SU-DHL-6 (cell line): ENCODE measurements around the gene SOCS1.

Source experiments
- H2AFZ ChIP-seq: fragments of 200-600 bp; sonication (generic); 2 replicates; pipeline ENCODE4 v1.6.1; 2014; ENCODE audit warnings: low read depth, mild to moderate bottlenecking, moderate library complexity, mixed read lengths, antibody characterized with exemption, low read length; ENCODE audit not compliant: severe bottlenecking
- H3F3A ChIP-seq: fragments of 200-600 bp; shearing (Covaris generic); 2 replicates; pipeline ENCODE4 v1.6.0; 2016; ENCODE audit warnings: antibody characterized with exemption, mild to moderate bottlenecking; ENCODE audit not compliant: insufficient read depth
- H3K27ac ChIP-seq: fragments of 200-600 bp; sonication (generic); 2 replicates; pipeline ENCODE4 v1.5.1; 2016; ENCODE audit warnings: low read depth, mild to moderate bottlenecking, low read length, moderate library complexity, mixed read lengths
- H3K27me3 ChIP-seq: fragments of 200-600 bp; sonication (generic), shearing (Covaris generic); 2 replicates; pipeline ENCODE4 v1.6.0; 2014; ENCODE audit warnings: mild to moderate bottlenecking, low read length
- H3K36me3 ChIP-seq: fragments of 200-600 bp; sonication (generic); 2 replicates; pipeline ENCODE4 v1.6.1; 2014; ENCODE audit warnings: mild to moderate bottlenecking, low read length, mixed read lengths
- H3K4me2 ChIP-seq: fragments of 300-600, 200-600 bp; shearing (Covaris generic), sonication (generic); 2 replicates; pipeline ENCODE4 v1.6.0; 2014; ENCODE audit warnings: low read length, low read depth, mild to moderate bottlenecking; ENCODE audit not compliant: poor library complexity, severe bottlenecking
- H3K4me3 ChIP-seq: fragments of 200-600 bp; sonication (generic); 2 replicates; pipeline ENCODE4 v1.5.1; 2014; ENCODE audit warnings: antibody characterized with exemption, low read length, mild to moderate bottlenecking, mixed read lengths; ENCODE audit not compliant: insufficient read depth, poor library complexity, severe bottlenecking
- H3K79me2 ChIP-seq: fragments of 200-600 bp; sonication (generic); 2 replicates; pipeline ENCODE4 v1.6.1; 2014; ENCODE audit warnings: mild to moderate bottlenecking, low read length, moderate library complexity; ENCODE audit not compliant: insufficient read depth
- H3K9ac ChIP-seq: fragments of 200-600 bp; sonication (generic); 2 replicates; pipeline ENCODE4 v1.7.0; 2014; ENCODE audit warnings: mild to moderate bottlenecking, low read length
- H3K9me2 ChIP-seq: fragments of 200-600 bp; sonication (generic); replicated peaks from 2 replicates; pipeline ENCODE4 v1.6.1; 2014; ENCODE audit warnings: low read length; ENCODE audit not compliant: insufficient read depth
- H3K9me3 ChIP-seq: fragments of 200-600 bp; sonication (generic); 2 replicates; pipeline ENCODE4 v1.6.1; 2014; ENCODE audit warnings: low read length, mixed read lengths; ENCODE audit not compliant: insufficient read depth
- H4K20me1 ChIP-seq: fragments of 200-600 bp; sonication (generic); 2 replicates; pipeline ENCODE4 v1.6.1; 2014; ENCODE audit warnings: low read depth, mild to moderate bottlenecking, antibody characterized with exemption, low read length, moderate library complexity, mixed read lengths
- EZH2phosphoT487 ChIP-seq: fragments of 200-600 bp; sonication (generic), shearing (Covaris generic); conservative IDR thresholded peaks from 2 replicates; pipeline ENCODE4 v1.6.1; 2018; ENCODE audit warnings: mild to moderate bottlenecking, antibody characterized with exemption, low read length, moderate library complexity, mixed read lengths
- TF ChIP-seq, protein P1 (sequence below): fragments of 200-600 bp; sonication (generic); IDR thresholded peaks from one replicate; pipeline ENCODE4 v1.5.1; 2017; ENCODE audit warnings: antibody characterized with exemption, mild to moderate bottlenecking, low read length, moderate library complexity; ENCODE audit not compliant: insufficient read depth, poor library complexity, severe bottlenecking

Gene SOCS1

DNA sequence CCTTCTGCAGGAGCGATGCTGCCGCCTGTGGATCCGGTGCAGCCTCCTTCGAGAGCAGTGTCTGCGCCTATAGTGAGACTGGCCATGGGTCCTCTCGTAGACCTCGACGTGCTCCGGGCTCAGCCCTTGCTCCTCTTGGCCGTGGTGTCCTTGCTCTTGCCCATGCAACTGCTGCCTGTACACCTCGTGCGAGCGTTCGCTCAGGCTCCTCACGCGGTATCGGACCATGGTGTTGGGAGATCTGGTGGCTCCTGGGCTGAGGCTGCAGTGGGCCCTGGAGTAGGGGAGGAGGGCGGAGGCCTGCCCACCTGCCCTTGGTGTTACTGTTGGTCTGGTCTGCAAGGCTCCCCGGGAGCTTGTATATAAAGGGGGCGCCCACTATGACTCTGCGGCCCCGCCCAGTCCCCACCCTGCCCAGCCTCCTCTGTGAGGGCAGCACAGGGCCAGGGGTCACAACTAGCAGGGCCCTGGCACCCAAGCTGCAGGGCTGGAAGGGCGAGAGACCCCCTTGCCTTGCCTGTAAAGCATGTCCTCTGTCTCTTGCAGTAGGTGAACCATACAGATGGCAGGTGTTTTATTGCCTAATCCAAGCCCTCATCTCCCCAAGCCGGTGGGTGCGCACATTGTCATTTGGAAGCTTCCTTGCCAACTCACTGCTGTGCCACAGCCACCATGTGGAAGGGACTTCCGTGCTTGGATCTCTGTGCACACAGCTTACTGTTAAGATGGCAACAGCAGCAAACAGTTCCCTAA, 20.3 kb upstream of the SOCS1 start, which contains the start of gene PRM2:
PRM2 (minus strand) TSS at position 338 of the 753 bp plus-strand sequence; CDS start at position 228, 110 bp downstream.
- Histone ChIP-seq H3F3A (no peaks in the 10 kb centered on the region), H3K79me2 (no peaks in the 10 kb centered on the region), H3K36me3 (no peaks in the 10 kb centered on the region), H3K4me3 (no peak within 1 kb of the TSS), H3K27ac (no peak within 1 kb of the TSS), H3K9me3 (no peaks in the 10 kb centered on the region), H3K9ac (no peak within 1 kb of the TSS), H2AFZ (no peak within 1 kb of the TSS), H3K27me3 (no peaks in the 10 kb centered on the region), H4K20me1 (no peaks in the 10 kb centered on the region), H3K4me2 (no peak within 1 kb of the TSS), H3K9me2 (no peaks in the 10 kb centered on the region)
- TF ChIP-seq, protein P1, sequence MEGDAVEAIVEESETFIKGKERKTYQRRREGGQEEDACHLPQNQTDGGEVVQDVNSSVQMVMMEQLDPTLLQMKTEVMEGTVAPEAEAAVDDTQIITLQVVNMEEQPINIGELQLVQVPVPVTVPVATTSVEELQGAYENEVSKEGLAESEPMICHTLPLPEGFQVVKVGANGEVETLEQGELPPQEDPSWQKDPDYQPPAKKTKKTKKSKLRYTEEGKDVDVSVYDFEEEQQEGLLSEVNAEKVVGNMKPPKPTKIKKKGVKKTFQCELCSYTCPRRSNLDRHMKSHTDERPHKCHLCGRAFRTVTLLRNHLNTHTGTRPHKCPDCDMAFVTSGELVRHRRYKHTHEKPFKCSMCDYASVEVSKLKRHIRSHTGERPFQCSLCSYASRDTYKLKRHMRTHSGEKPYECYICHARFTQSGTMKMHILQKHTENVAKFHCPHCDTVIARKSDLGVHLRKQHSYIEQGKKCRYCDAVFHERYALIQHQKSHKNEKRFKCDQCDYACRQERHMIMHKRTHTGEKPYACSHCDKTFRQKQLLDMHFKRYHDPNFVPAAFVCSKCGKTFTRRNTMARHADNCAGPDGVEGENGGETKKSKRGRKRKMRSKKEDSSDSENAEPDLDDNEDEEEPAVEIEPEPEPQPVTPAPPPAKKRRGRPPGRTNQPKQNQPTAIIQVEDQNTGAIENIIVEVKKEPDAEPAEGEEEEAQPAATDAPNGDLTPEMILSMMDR: no peak
- TF ChIP-seq EZH2phosphoT487: no peak

DNA sequence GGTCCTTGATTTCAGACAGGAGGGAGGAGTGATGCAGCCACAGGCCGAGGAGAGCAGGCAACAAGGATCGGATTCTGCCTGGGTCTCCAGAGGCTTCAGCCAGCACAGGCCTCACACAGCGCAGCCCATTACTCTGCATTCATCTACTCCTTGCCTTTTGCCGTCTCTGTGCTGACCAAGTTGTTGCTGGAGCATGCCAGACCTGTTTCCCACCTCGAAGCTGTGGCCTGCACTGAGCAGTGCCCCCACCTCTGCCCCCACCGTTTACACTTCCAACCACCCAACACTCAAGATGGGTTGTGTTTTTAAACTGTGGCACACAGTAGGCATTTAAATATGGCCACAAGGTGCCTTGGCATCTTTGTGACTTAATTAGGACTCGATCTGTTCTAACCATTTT, 19.0 kb upstream of the SOCS1 start:
- Histone ChIP-seq H3K4me2 (no peak overlapping the region), H2AFZ (no peak overlapping the region), H4K20me1 (no peaks in the 10 kb centered on the region), H3K27me3 (no peaks in the 10 kb centered on the region), H3K27ac (no peak overlapping the region), H3K9me3 (no peaks in the 10 kb centered on the region), H3K36me3 (no peaks in the 10 kb centered on the region), H3K9me2 (no peaks in the 10 kb centered on the region), H3K79me2 (no peaks in the 10 kb centered on the region), H3K9ac (no peak overlapping the region), H3F3A (no peaks in the 10 kb centered on the region), H3K4me3 (no peak overlapping the region)
- TF ChIP-seq, protein P1: no peak
- TF ChIP-seq EZH2phosphoT487: no peak

DNA sequence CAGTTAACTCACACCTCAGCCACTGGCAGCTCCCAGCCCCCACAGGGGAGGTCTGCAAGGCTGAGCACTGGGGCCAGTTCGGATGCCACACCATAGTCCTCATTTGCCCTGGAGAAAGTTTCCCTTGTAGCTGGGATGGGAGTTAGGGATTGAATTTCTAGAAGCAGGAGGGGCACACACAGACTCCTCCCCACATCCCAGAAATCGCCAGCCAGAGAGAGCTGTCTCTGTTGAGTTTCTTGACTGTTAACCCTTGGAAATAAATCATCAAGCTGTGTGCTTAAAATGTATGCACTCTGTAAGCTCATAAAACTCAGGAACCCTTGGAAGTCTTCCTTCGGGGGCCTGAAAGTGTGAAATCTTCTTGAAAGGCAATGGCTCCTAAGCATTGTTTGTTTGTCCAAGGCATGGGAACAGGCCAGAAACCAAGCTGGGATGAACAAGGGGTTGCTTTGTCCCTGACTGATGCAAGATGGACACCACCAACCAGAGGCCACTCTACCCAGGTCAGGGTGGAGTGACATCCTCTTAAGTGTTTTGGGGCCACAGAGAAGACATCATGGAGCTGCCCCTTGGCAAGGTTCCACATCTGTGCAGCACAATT, 17.8 kb upstream of the SOCS1 start:
- H2AFZ ChIP-seq: no peak overlapping the region
- H3K4me2 ChIP-seq: no peak overlapping the region
- H3K36me3 ChIP-seq: no peaks in the 10 kb centered on the region
- H4K20me1 ChIP-seq: no peaks in the 10 kb centered on the region
- no peaks in the 10 kb centered on the region for H3K27me3 ChIP-seq
- no peak overlapping the region for H3K9ac ChIP-seq
- no peaks in the 10 kb centered on the region for H3K9me2 ChIP-seq
- no peak overlapping the region for H3K27ac ChIP-seq
- no peaks in the 10 kb centered on the region for H3K79me2 ChIP-seq
- H3F3A ChIP-seq: no peaks in the 10 kb centered on the region
- H3K4me3 ChIP-seq: no peak overlapping the region
- no peaks in the 10 kb centered on the region for H3K9me3 ChIP-seq
- no peak for TF ChIP-seq EZH2phosphoT487
- TF ChIP-seq, protein P1: no peak
